GM18498 (cell line): ENCODE data around the gene DGCR2.
"Not testable (repeated sequence)": the region's sequence is repeated elsewhere in the genome, so short reads cannot be mapped to it uniquely, and the experiment has no call there.

ENCODE experiments used
- ATAC-seq: cut with Tn5 transposase; IDR thresholded peaks from one replicate; pipeline ENCODE4 v1.9.1; 2021; ENCODE audit warnings: mild to moderate bottlenecking, moderate library complexity; ENCODE audit not compliant: unreplicated experiment

DGCR2 gene

GRCh38 chr22:19122143-19122751 lies at the start of gene DGCR2:
Gene DGCR2 (minus strand): TSS chr22:19122412. CDS start chr22:19122206, 206 bp downstream.
- ATAC-seq, result peak; percentile 85

GRCh38 chr22:19169947-19170318 lies 47.7 kb upstream of the DGCR2 start:
- ATAC-seq, result no peak

GRCh38 chr22:19169002-19169946 lies 47.1 kb upstream of the DGCR2 start:
- ATAC-seq, result no peak

GRCh38 chr22:19168088-19168890 lies 46.1 kb upstream of the DGCR2 start:
- ATAC-seq, result no peak

- no peak for ATAC-seq
Measured at GRCh38 chr22:19167106-19167869, 45.1 kb upstream of the DGCR2 start.

GRCh38 chr22:19166421-19166820 lies 44.2 kb upstream of the DGCR2 start:
- ATAC-seq, result no peak

GRCh38 chr22:19164425-19164824 lies 42.2 kb upstream of the DGCR2 start:
- ATAC-seq, result no peak

GRCh38 chr22:19158649-19159048 lies 36.4 kb upstream of the DGCR2 start:
- ATAC-seq, result not testable (repeated sequence)

GRCh38 chr22:19156109-19156508 lies 33.9 kb upstream of the DGCR2 start:
- not testable (repeated sequence) for ATAC-seq

GRCh38 chr22:19152942-19153883 lies 31.0 kb upstream of the DGCR2 start:
- ATAC-seq, result no peak

GRCh38 chr22:19151329-19152191 lies 29.3 kb upstream of the DGCR2 start:
- ATAC-seq, result no peak

- no peak for ATAC-seq
Measured at GRCh38 chr22:19150482-19151328, 28.5 kb upstream of the DGCR2 start.

- no peak for ATAC-seq
Measured at GRCh38 chr22:19149991-19150390, 27.8 kb upstream of the DGCR2 start, which contains the start of gene GSC2. Gene GSC2 (minus strand): TSS chr22:19150292. CDS start chr22:19150283, 9 bp downstream.

GRCh38 chr22:19149047-19149883 lies 27.1 kb upstream of the DGCR2 start:
- ATAC-seq, result no peak

- no peak for ATAC-seq
Measured at GRCh38 chr22:19148417-19149046, 26.3 kb upstream of the DGCR2 start.

- no peak for ATAC-seq
Measured at GRCh38 chr22:19147195-19147780, 25.1 kb upstream of the DGCR2 start.
